IPS DF 6.9 (cell line): ENCODE measurements around the gene ABCC5.

Experiments used
- DNase-seq: peaks from one replicate; pipeline ENCODE4 v3.0.0-alpha.2; 2013; ENCODE audit warnings: low read depth, low spot score
- H3K27ac ChIP-seq: one replicate; pipeline ENCODE4 v1.5.1; 2013; ENCODE audit warnings: low read length, control low read depth
- H3K27me3 ChIP-seq: 2 replicates; pipeline ENCODE4 v1.6.1; 2013; ENCODE audit warnings: mild to moderate bottlenecking, low read length; ENCODE audit not compliant: control insufficient read depth, insufficient read depth
- H3K36me3 ChIP-seq: 2 replicates; pipeline ENCODE4 v1.6.1; 2013; ENCODE audit warnings: low read length; ENCODE audit not compliant: control insufficient read depth, insufficient read depth
- H3K4me1 ChIP-seq: 2 replicates; pipeline ENCODE4 v1.6.1; 2013; ENCODE audit warnings: low read length; ENCODE audit not compliant: control insufficient read depth, insufficient read depth
- H3K4me3 ChIP-seq: 2 replicates; pipeline ENCODE4 v1.5.1; 2013; ENCODE audit warnings: mild to moderate bottlenecking, low read length
- H3K9me3 ChIP-seq: 2 replicates; pipeline ENCODE4 v1.6.1; 2013; ENCODE audit warnings: low read length, inconsistent platforms; ENCODE audit not compliant: control insufficient read depth, insufficient read depth
- WGBS: extraction: QIAGEN DNeasy Blood & Tissue Kit; methylation state at CpG from one replicate; pipeline ENCODE4 v1.1.7; 2013; ENCODE audit warnings: mixed read lengths, missing lambda C conversion rate; ENCODE audit not compliant: insufficient read length, insufficient coverage; 5-methylcytosine and 5-hydroxymethylcytosine counted together

Gene ABCC5

GRCh38 chr3:183911763-183912506, 105.7 kb downstream of the ABCC5 start:
- WGBS, result no CpG with 5 or more reads among the region's 8 CpGs
- H3K27me3 ChIP-seq, result no peaks in the 10 kb centered on the region

GRCh38 chr3:183911087-183911486, 106.6 kb downstream of the ABCC5 start:
- no peak overlapping the region for H3K4me3 ChIP-seq
- H3K27me3 ChIP-seq, result no peaks in the 10 kb centered on the region
- H3K36me3 ChIP-seq, result no peaks in the 10 kb centered on the region
- no peak for DNase-seq
- WGBS, result no CpG with 5 or more reads among the region's 6 CpGs
- H3K9me3 ChIP-seq, result no peaks in the 10 kb centered on the region
- peaks cover 2% of the 10 kb centered on the region; the same call in 1 of the 2 replicates for H3K4me1 ChIP-seq
- H3K27ac ChIP-seq, result no peak overlapping the region

More at GRCh38 chr3:183911763-183912506, 105.7 kb downstream of the ABCC5 start:
- Histone ChIP-seq H3K4me3 (no peak overlapping the region), H3K27ac (no peak overlapping the region), H3K9me3 (no peaks in the 10 kb centered on the region), H3K4me1 (peaks cover 2% of the 10 kb centered on the region; the same call in 1 of the 2 replicates), H3K36me3 (no peaks in the 10 kb centered on the region)
- DNase-seq, result no peak

GRCh38 chr3:183909030-183909600, 108.6 kb downstream of the ABCC5 start:
- Histone ChIP-seq H3K27ac (no peak overlapping the region), H3K27me3 (no peaks in the 10 kb centered on the region), H3K36me3 (no peaks in the 10 kb centered on the region), H3K9me3 (no peaks in the 10 kb centered on the region), H3K4me1 (peaks cover 2% of the 10 kb centered on the region; the same call in 1 of the 2 replicates), H3K4me3 (no peak overlapping the region)
- no CpG with 5 or more reads among the region's 14 CpGs for WGBS
- DNase-seq, result no peak

GRCh38 chr3:183907911-183908331, 109.8 kb downstream of the ABCC5 start:
- H3K4me3 ChIP-seq, result no peak overlapping the region
- no peak overlapping the region for H3K27ac ChIP-seq
- peaks cover 2% of the 10 kb centered on the region; the same call in 1 of the 2 replicates for H3K4me1 ChIP-seq
- no peaks in the 10 kb centered on the region for H3K36me3 ChIP-seq
- no CpG with 5 or more reads among the region's 16 CpGs for WGBS
- no peaks in the 10 kb centered on the region for H3K27me3 ChIP-seq
- H3K9me3 ChIP-seq, result no peaks in the 10 kb centered on the region
- no peak for DNase-seq

GRCh38 chr3:183907176-183907575, 110.5 kb downstream of the ABCC5 start:
- no peak overlapping the region for H3K27ac ChIP-seq
- 100% methylated on average over 1 of the region's 6 CpGs for WGBS
- no peaks in the 10 kb centered on the region for H3K36me3 ChIP-seq
- DNase-seq, result no peak
- no peaks in the 10 kb centered on the region for H3K27me3 ChIP-seq
- H3K4me3 ChIP-seq, result no peak overlapping the region
- peaks cover 2% of the 10 kb centered on the region; the same call in 1 of the 2 replicates for H3K4me1 ChIP-seq
- H3K9me3 ChIP-seq, result no peaks in the 10 kb centered on the region

- H3K4me3 ChIP-seq, result no peak overlapping the region
- peaks cover 2% of the 10 kb centered on the region; the same call in 1 of the 2 replicates for H3K4me1 ChIP-seq
- no peak for DNase-seq
- H3K27ac ChIP-seq, result no peak overlapping the region
- no peaks in the 10 kb centered on the region for H3K27me3 ChIP-seq
- no CpG with 5 or more reads among the region's 13 CpGs for WGBS
- H3K36me3 ChIP-seq, result no peaks in the 10 kb centered on the region
- H3K9me3 ChIP-seq, result no peaks in the 10 kb centered on the region
These were observed 111.3 kb downstream of the ABCC5 start for GRCh38 chr3:183906234-183906921.

DNA sequence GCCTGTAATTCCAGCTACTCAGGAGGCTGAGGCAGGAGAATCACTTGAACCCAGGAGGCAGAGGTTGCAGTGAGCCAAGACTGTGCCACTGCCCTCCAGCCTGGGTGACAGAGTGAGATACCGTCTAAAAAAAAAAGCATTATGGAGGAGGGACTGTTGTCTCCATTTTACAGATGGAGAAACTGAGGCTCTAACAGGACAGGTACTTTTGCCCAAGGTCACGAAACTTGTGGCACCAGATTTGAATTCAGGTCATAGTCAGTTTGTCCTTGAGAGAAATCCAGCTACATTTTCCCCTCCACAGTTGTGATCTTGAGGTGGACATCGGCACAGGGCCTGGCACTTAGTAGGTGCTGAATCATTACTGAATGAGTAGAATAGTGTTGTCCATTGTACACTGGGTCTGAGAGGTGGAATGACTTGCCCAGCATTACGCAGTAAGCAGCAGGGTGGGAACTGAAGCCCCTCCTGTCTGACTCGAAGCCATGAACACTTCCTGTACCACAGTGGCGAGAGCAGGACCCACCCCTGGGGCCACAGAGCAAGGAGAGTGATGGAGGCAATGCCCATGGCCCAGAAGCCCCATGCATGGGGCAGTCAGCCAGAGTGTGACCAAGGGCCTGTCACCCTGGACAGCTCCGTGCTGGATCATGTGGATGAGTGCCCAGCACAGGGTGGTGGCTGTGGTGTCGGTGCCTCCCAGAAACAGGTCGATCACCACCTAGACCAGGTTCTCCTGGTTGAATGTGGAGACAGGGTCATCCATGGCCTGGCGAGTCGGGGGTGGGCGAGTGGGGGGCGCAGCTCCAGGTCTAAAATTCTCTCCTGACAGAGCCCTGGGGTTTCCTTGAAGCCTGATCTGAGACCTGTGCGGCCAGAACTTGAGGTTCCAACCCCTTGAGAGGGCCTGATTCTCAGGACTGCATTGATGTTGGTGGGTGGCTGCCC, 112.6 kb downstream of the ABCC5 start:
- no peak for DNase-seq
- Histone ChIP-seq H3K27ac (no peak overlapping the region), H3K9me3 (no peaks in the 10 kb centered on the region), H3K27me3 (no peaks in the 10 kb centered on the region), H3K36me3 (no peaks in the 10 kb centered on the region), H3K4me3 (no peak overlapping the region), H3K4me1 (peaks cover 2% of the 10 kb centered on the region; the same call in 1 of the 2 replicates)
- WGBS, result no CpG with 5 or more reads among the region's 14 CpGs

DNA sequence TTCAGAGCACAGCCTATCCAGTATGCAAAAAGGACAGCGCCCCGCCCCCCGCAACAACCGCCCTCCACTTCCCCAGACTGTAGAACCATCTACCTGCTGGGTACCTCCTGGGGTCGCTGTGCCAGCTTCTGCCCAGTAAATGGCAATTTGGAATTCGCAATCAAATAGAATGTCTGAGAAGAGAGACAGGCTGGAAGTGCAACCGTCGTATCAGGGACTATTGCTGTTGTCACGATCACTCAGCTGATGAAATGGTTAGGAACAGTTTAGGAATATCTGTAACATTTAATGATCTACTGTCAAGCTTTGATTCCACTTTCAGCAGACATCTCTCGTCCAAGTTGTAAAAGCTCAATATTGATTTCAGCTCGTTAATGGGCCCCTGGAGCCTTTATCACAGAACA, 119.7 kb downstream of the ABCC5 start:
- Histone ChIP-seq H3K36me3 (no peaks in the 10 kb centered on the region), H3K27ac (no peak overlapping the region), H3K9me3 (no peaks in the 10 kb centered on the region), H3K4me3 (no peak overlapping the region), H3K4me1 (no peaks in the 10 kb centered on the region), H3K27me3 (no peaks in the 10 kb centered on the region)
- no CpG with 5 or more reads among the region's 11 CpGs for WGBS
- DNase-seq, result no peak

DNA sequence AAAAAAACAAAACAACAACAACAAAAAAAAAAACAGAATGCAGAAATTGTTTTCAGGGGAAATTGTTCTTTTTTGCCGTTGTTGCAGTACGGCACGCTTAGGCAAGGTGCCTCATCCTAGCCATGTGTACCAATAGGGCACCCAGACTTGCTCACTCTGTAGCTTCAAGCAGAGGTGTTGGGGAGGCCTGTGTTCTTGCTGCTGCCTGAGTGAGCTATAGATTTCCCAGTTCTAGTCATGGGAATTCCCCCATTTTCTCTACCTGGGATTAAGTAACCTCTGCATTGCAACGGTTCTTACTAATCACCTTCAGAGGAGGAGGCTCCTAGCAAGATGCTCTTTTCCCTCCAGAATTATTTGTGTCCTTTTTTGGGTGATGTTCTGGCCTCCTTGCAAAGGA, 120.1 kb downstream of the ABCC5 start:
- WGBS, result no CpG with 5 or more reads among the region's 4 CpGs
- Histone ChIP-seq H3K4me1 (no peaks in the 10 kb centered on the region), H3K27ac (no peak overlapping the region), H3K27me3 (no peaks in the 10 kb centered on the region), H3K36me3 (no peaks in the 10 kb centered on the region), H3K9me3 (no peaks in the 10 kb centered on the region), H3K4me3 (no peak overlapping the region)
- no peak for DNase-seq

DNA sequence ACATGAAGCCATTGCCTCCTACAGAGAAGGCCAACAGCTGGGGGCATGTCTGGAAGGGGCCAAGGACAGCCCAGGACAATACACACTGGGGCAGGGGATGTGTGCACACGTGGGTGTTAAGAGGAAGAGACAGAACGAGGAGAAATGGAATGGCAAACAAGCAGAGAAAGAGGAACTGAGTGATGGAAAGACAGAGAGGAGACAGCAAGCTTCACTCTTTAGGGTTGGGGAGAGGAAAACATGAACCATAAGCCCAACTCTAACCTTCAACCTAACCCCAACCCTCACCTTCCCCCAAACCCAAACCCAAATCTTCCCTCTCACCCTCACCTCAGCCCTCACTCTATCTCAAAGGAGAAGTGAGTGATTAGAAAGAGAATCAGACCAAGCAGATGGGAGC, 121.1 kb downstream of the ABCC5 start:
- Histone ChIP-seq H3K9me3 (no peaks in the 10 kb centered on the region), H3K4me3 (no peak overlapping the region), H3K27ac (no peak overlapping the region), H3K36me3 (no peaks in the 10 kb centered on the region), H3K27me3 (no peaks in the 10 kb centered on the region), H3K4me1 (no peaks in the 10 kb centered on the region)
- DNase-seq, result no peak
- WGBS, result no CpG with 5 or more reads among the region's 2 CpGs
